ENCODE data around the gene MLXIPL.
"Not testable (repeated sequence)": the region's sequence is repeated elsewhere in the genome, so short reads cannot be mapped to it uniquely, and the experiment has no call there.

MLXIPL gene

DNA sequence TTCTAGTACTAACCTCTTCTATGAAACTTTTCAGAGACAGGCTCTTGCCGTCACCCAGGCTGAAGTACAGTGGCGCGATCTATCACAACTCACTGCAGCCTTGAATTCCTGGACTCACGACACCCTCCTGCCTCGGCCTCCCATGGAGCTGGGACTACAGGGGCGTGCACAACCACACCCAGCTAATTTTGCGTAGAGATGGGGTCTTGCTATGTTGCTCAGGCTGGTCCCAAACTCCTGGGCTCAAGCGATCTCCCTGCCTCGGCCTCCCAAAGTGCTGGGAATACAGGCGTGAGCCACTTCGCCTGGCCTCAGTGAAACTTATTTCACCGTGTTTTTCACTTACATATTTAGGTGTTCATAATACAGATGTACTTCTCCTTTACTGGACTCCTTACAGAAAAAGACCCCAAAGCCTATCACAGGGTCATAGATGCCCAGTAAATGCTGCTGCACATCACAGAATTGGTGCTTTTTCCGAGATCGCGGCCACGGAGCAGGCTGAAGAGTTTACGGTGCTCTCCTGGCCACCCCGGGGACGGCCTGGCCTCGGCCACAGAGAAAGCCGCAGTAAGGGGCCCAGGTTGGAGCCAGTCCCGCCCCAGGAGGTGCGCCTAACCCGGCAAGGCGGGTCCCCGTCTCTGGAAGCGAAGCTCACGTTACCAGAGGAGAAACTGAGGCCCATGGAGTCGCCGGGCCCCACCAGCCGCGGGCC lies 46.5 kb downstream of the MLXIPL start:
- no peak for DNase-seq

DNA sequence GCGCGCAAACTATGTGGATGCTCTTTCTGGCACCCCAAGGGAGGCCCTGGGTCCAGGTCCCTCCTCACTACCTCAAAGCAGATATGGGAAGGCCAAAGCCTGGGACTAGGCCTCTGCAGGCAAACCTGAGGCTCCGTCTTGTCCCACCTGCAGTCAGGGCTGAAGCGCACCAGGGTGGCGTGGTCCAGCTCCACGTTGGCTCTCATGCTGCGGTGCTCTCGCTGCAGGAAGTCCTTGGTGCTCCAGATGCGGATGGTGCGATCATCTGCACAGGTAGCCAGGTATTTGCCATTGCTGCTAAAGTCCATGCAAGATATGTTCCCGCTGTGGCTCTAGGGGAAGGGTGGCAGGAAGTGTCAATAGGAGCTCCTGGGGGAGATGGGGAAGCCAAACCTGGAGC lies 50.5 kb downstream of the MLXIPL start:
- DNase-seq = no peak

DNA sequence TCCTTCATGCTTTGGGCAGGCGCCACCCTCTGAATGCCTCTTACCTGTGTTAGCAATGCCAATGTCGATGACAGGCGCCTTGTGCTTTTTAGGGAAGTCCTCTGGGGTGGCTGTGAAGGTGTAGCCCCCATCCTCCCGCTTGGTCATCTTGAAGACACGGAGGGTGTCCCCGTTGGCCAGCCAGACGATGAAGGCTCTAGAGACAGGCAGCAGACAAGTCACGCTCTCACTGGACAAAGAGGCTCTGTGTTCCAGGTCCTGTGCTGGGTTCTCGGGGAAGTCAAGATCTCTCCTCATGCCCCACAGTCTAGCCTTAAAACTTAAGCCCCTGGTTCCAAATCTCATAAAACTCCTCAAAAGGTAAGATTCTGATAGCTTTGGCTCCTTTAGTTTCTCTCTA lies 51.0 kb downstream of the MLXIPL start:
- no peak for DNase-seq

DNA sequence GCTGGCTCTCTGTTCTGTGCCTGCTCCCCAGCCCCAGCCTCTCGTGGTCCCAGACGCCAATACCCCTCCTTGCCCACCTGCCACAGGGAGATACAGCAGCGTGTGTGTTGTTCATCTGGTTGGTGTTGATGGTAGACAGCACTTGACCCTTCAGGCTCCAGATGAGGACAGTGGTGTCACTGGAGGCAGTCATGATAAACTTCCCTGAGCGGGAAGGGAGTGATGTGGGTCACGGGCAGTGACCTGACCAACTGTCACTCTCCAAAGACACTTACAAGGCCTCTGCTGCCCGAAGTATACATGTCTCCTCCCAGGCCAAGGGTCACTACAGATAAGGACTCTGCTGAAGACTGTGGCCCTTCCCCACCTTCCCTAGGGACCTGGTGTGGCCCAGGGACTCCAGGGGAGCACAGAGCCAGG lies 51.5 kb downstream of the MLXIPL start:
- no peak for DNase-seq

DNA sequence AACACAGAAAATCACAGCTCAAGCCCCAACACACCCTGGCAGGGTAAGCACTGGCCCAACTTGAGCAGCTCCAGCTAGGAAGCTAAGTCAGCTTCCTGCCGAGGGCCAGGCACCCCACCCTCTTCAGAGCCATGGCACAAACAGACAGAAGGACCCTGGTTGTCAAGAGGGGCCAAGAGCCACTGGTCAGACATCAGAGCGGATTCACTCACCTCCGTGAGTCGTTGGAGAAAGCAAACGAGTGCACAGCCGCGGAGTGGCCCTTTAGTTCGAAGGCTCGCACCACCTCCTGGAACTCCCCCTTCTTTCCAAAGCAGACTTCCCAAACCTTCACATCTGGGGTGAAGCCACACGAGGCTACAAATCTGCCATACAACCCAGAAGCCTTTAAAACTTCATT lies 53.3 kb downstream of the MLXIPL start:
- no peak for DNase-seq

DNA sequence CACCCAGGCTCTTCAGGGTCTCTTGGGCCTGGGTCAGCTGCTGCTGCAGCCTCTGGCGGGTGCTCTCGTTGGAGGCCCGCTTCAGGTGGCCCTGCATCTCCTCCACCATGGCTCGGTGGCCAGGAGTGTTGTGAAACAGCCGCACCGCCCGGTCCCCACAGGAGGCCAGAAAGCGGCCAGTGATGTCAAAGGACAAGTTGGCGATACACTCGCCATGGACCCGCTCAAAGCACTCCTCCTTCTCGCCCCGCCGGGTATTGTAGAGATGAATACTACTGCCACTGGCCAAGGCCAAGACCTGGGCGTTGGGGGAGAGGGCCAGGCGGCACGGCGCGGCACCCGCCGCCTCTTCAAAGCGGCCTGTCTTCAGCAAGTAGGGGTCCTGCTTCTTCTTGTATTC lies 53.8 kb downstream of the MLXIPL start:
- DNase-seq = no peak

DNA sequence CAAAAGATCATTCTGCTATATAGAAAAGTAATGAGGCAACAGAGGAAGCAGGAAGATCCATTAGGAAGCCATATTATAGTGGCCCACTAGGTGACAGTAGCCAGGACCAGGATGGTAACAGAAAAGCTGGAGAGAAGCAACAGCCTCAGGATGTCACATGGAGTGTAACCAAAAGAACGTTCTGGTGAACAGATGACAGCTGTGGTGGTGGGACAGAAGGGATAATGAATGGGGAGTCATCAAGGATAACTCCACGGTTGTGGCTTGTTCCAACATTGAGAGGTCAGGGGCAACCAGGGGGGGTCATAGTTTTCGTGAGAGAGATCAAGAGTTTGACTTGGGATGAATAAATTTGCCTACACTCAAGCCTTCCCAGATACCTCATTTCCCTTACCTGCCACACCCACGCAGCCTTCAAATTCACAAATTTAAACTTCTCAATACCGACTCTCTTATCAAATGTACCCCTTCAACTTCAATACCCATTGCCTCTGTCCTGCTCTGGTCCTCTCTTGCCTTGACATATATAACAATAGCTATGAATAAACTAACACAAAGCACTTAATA lies 55.2 kb downstream of the MLXIPL start:
- DNase-seq = no peak

DNA sequence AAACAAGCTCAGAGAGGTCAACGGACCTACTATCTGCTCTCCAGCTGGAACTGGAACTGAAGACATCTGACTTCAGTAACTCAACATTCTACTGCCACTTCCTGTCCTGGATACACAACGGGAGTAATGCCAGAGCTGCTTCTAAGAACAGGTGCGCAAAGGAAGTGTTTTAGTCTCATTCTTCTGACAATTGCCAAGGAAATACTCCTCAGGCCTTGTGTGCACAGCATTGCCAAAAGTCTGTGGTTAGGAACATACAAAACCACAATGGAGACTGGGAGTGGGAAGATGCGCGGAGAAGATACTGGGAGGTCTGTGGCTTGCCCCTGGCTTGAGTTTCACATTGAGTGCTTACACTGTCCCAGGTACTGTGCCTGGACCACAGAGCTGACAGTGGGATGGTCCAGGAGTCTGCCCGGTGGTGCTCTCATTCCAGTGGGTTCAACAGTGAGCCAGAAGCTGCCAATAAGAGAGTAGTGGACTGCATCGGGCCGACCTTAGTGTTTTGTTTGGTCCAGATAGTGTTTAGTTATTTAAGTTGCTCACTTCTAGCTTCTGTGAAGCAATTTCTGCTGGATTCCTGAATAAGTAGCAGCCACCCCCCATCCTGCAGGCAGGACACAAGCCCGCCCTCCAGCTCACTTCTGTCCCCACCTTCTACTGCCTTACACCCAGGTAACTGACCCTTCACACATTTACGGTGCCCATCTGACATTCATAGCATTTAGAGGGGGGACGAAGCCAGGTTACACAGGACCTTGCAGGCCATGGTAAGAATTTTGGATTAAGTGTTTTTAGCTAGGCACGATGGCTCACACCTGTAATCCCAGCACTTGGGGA lies 56.3 kb downstream of the MLXIPL start:
- no peak for DNase-seq

DNA sequence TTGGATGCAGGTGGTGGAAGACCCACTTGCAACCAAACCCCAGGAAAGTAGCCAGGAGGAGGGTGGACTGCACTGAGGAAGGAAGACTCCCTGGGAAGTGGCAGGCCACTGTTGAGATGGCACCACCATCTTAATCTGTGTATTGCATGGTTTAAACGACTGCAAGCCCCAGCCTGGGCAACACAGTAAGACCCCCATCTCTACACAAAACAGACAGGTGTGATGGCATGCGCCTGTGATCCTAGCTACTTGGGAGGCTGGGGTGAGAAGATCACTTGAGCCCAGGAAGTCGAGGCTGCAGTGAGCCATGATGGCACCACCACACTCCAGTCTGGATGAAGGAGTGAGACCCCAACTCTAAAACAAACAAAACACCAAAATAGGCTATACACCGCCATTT lies 57.2 kb downstream of the MLXIPL start:
- no peak for DNase-seq

DNA sequence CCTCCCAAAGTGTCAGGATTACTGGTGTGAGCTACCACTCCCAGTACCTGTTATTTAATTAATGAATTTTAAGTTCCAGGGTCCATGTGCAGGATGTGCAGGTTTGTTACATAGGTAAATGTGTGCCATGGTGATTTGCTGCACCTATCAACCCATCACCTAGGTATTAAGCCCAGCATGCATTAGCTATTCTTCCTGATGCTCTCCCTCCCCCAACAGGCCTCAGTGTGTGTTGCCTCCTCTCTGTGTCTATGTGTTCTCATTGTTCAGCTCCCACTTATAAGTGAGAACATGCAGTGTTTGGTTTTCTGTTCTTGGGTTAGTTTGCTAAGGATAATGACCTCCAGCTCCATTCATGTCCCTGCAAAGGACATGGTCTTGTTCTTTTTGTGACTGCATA lies 57.9 kb downstream of the MLXIPL start:
- DNase-seq = not testable (repeated sequence)

DNA sequence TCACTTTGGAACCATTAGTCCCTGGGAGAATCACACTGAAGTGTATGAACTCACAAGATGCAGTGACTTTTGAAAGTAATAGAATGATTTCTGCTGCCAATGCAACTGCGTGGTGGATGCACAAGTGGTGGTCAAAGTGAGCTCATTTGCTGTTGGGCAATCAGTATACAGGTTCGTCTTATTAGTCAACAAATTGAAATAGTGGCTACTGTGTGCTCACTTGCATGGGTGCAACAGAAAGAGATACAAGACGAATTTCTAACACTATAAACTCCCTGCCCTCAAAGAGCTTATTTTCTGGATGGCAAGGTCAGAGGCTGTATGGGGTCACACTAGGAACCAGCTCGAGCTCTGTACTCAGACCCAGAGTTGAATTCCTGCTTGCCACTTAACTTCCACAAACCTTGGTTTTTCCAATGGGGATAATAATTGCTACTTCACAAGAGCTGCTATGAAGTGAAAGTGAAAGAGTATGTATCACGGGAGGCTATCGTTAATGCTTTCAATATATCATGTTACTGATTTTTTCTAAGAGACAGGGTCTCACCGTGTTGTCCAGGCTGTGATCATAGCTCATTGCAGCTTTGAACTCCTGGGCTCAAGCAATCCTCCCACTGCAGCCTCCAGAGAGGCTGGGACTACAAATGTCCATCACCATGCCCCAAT lies 58.5 kb downstream of the MLXIPL start:
- no peak for DNase-seq

DNA sequence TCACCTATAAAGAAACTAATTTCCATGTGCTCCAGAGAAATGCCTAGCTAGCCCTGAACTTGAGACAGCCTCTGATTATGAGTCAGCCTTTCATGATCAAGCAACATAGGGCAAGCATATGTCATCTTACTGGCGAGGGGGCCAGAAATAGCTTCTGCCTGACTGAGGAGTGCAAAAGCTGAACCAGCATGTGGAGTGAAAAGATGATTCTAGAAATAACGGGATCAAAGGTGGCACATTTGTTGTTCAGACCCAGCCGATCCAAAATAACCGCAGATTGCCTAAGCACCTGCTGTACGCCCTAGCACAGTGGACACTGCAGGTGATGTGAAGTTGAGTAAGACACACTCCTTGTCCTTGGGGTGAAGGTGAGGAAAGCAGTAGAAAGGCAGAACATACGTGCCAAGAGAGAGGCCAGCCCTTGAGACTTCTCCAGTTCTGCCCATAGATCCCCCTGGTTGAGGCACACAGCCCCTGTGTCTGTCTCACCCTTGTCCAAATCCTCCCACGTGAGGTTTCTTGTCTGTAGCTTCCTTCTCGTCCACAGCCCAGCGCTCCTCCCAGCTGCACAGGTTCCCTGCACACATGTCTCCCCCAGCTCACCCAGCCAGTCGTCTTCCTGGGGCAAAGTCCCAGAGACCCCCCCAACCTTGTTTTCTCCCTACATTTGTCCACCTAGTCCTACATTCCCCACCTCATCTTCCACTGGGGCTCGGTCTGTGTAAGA lies 64.0 kb downstream of the MLXIPL start:
- no peak for DNase-seq

DNA sequence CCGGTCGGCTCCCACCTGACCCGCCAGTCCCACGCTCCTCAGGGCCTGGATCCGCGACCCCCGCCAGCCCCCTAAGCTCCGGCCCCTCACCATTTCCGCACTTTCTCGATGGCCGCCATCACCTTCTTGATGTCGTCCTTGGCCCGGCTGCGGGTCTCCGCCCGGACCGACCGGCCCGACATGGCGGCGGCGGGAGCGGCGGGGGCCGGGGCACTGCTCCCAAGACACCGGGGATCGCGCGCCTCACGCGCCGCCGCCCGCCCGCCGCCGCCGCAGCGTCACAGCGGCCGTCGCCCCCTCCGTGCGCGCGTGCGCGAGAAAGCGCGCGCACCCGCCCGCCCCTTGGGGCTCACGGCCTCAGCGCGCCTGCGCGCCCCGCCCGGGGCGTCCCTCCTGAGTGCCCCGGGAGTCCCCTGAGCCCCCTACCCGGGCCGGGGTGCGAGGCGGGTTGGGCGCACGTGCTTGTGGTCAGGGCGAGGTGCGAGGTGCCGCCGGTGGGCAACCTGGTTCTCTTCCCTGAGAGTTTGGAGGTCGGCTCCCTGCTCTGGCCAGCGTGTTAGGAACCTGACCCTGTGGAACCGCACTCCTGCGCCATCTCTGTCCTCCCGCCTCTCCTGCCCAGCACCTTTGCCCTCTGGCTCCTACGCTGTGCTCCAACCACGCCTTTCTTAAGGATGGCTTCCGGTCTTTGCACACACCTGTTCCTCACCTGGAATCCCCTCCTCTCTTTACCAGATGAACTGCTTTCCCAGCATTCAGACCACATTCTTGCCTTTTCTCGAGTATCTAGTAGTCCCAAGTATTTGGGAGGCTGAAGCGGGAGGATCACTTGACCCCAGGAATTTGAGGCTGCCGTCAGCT lies 66.7 kb downstream of the MLXIPL start, which contains the start of gene BCL7B:
BCL7B (minus strand) TSS at position 294 of the 861 bp plus-strand sequence; CDS start at position 182, 112 bp downstream.
- peak; percentile 74 to 84 for DNase-seq

DNA sequence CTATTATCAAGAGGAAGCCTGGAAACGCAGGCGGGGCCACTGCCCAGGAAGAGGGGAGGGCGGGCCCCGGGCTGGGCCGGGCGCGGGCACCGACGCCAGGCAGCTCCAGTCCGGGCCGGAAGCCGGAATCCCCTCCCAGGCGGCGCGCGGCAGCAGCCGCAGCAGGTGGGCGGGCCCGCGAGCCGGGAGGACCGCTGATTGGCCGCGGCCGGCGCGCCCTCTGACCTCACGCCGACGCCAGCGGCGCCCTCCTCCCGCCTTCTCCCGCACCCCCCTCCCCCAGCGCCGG lies 67.3 kb downstream of the MLXIPL start:
- DNase-seq = peak; percentile 94 to 97

DNA sequence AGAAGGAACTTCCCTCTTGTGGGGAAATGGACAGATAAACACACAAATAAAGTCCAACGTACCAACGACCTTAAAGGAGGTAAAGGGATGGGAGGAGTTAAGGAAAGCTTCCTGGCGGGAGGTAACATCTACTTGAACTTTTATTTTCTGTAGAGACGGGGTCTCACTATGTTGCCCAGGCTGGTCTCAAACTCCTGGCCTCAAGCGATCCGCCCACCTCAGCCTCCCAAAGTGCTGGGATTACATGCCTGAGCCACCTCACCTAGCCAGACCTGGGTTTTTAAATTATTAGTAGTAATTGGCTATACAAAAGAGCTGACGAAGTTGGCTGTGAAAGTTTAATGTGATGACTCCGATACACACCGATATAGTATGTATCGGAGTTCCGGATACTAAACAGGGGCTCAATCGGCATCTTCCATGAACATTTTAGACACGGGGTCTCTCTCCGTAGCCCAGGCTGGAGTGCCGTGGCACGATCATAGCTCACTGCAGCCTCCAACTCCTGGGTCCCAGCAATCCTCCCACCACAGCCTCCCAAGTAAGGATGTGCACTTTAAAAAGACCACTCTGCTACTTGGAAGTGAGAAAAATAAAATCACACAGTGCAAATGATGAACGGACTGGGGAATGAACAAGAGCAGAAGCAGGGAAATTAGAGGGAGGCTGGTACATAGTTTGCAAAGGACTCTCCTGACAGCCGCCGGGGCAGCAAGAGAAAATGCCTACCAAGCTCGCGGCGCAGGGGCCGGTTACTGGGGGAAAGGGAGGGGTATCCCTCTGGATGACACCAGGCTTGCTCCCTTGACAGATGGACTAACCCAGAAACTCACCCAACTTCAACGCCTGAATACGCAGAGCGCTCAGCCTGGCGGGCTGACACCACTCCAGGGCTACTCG lies 67.9 kb downstream of the MLXIPL start:
- DNase-seq = no peak

DNA sequence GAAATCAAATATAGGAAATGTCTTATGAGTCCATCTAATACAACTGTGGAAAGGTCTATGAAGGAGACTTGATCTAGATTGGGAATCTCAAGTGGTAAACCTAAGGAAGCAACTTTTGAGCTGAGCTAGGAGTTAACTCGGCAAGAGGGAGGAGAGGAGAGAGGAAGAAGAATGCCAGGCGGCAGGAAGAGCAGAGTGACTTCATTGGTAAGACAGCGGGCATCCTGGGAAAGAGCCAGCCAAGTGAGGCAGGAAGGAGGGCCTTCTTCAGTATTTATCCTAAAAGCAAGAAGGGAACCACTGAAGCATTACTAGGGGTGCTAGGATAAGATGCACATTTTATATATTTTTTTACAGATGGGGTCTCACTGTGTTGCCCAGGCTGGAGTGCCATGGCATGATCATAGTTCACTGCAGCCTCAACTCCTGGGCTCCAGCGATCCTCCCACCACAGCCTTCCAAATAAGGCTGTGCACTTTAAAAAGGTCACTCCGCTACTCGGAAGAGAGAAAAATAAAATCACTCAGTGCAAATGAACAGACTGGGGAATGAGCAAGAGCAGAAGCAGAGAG lies 68.8 kb downstream of the MLXIPL start:
- no peak for DNase-seq

DNA sequence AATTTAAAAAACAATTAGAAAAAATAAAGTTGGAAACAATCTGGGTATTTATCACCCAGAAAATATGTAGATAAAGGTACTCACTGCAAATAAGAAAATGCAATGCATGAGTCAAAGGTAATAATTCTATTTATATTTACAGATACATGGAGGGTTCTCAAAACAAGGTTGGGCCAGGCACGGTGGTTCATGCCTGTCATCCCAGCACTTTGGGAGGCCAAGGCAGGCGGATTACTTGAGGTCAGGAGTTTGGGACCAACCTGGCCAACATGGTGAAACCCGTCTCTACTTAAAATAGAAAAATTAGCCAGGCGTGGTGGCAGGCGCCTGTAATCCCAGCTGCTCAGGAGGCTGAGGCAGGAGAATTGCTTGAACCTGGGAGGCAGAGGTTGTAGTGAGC lies 74.2 kb downstream of the MLXIPL start:
- DNase-seq = not testable (repeated sequence)

DNA sequence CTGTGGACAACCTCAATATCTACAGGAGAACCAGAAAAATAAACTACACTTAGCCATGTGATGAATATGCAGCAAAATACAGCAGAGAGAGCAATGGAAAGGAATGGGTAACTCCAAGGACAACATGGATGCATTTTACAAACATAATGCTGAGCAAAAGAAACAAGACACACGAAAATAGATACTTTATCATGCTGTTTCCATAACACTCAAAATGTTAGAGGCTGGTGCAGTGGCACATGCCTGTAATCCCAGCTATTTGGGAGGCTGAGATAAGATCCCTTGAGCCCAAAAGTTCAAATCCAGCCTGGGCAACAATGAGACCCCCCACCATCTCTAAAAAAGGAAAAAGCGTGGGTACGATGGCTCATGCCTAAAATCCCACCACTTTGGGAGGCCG lies 75.1 kb downstream of the MLXIPL start:
- DNase-seq = no peak

DNA sequence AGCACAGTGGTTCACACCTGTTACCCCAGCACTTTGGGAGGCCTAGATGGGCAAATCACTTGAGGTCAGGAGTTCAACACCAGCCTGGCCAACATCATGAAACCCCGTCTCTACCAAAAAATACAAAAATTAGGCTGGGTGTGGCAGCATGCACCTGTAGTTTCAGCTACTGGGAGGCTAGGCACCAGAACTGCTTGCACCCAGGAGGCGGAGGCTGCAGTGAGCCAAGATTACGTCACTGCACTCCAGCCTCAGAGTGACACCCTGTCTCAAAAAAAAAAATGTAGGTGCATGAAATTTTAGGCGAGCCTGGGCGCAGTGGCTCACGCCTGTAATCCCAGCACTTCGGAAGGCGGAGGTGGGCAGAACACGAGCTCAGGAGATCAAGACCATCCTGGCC lies 76.5 kb downstream of the MLXIPL start:
- no peak for DNase-seq

DNA sequence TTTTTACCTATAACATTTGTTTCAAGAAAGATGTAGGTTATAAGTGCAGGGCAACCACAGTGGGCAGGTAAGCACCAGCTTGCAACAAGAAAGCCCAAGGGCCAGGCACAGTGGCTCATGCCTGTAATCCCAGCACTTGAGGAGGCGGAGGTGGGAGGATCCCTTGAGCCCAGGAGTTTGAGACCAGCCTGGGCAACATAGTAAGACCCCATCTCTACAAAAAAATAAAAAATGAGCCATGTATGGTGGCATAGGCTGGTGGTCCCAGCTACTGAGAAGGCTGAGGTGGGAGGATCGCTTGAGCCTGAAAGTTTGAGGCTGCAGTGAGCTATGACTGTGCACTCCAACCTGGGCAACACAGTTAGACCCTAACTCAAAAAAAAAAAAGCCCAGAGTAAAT lies 79.6 kb downstream of the MLXIPL start:
- DNase-seq = no peak
